Tibial artery (tissue), 4 donors: ENCODE data around the gene MARCOL.

Experiments used
- DNase-seq, 2 donors: peaks; one replicate each; pipeline ENCODE4 v3.0.0-alpha.2; 2019
- H3K27ac ChIP-seq, 2 donors: fragments of 200-600 bp; sonication (generic) in 1 of 2; 1 replicate in 1 of 2; 2 replicates in 1 of 2; pipeline ENCODE4 v1.5.1; 2018 to 2019; ENCODE audit warnings: mild to moderate bottlenecking in 1 of 2
- H3K27me3 ChIP-seq, 2 donors: fragments of 200-600 bp; sonication (generic) in 1 of 2; one replicate each; pipeline versions ENCODE4 v1.5.1 to v1.6.0; 2016 to 2019
- H3K36me3 ChIP-seq, 3 donors: fragments of 200-600 bp; sonication (generic) in 2 of 3; one replicate each; pipeline ENCODE4 v1.5.1; 2016 to 2019; ENCODE audit warnings: mild to moderate bottlenecking in 2 of 3
- H3K4me1 ChIP-seq, 4 donors: fragments of 200-600 bp; sonication (generic) in 2 of 4; 1 replicate in 3 of 4; 2 replicates in 1 of 4; pipeline ENCODE4 v1.5.1; 2016 to 2019
- H3K4me3 ChIP-seq, 2 donors: fragments of 200-600 bp; sonication (generic) in 1 of 2; 1 replicate in 1 of 2; 2 replicates in 1 of 2; pipeline ENCODE4 v1.5.1; 2018 to 2019; ENCODE audit warnings: mild to moderate bottlenecking in 2 of 2
- H3K9me3 ChIP-seq, 3 donors: fragments of 200-600 bp; sonication (generic) in 1 of 3; one replicate each; pipeline ENCODE4 v1.5.1; 2016 to 2019
- CTCF ChIP-seq, 2 experiments: fragments of 200-600 bp in 1 of 2; fragments of 450-650 bp in 1 of 2; IDR thresholded peaks; one replicate each; pipeline ENCODE4 v1.5.1; 2017 to 2019; ENCODE audit warnings: antibody characterized with exemption in 2 of 2, mild to moderate bottlenecking in 1 of 2, moderate library complexity in 1 of 2
- intact Hi-C: fragments of 100-400 bp; cut with DNase I; formaldehyde crosslinking; loops from one replicate; pipeline ENCODE4 v1.15.0; 2023; ENCODE audit warnings: low total_unique reads

MARCOL gene, protein sequence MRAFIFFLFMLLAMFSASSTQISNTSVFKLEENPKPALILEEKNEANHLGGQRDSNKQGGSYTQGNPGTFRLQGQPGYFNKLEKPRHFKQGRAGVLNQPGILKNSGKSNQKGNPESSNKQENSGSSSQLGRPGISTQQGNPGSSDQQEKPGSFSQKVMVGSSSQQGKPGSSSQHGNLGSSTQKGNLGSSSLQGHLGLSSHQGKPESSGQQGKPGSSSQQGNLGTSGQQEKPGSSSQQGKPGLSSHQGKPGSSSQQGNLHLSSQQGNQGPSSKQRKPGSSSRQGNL

GRCh38 chr5:148238418-148238794 lies at the start of gene MARCOL:
Gene MARCOL (plus strand): TSS chr5:148238525. CDS start chr5:148238598, 73 bp downstream.
- intact Hi-C loops, result no loop called here
- no peak for DNase-seq
- Histone ChIP-seq H3K36me3 (no peaks in the 10 kb centered on the region), H3K4me1 (no peaks in the 10 kb centered on the region), H3K9me3 (no peaks in the 10 kb centered on the region), H3K4me3 (no peak within 1 kb of the TSS), H3K27ac (no peak within 1 kb of the TSS), H3K27me3 (no peaks in the 10 kb centered on the region)
- TF ChIP-seq CTCF (IDR thresholded peaks at IDR 0.05), result no peak

GRCh38 chr5:148191010-148191409 lies 47.3 kb upstream of the MARCOL start:
- intact Hi-C loops, result no loop called here
- Histone ChIP-seq H3K27me3 (no peaks in the 10 kb centered on the region), H3K36me3 (no peaks in the 10 kb centered on the region), H3K4me3 (no peak overlapping the region), H3K4me1 (no peaks in the 10 kb centered on the region), H3K9me3 (no peaks in the 10 kb centered on the region), H3K27ac (no peak overlapping the region)
- TF ChIP-seq CTCF (IDR thresholded peaks at IDR 0.05), result no peak
- DNase-seq, result no peak

- intact Hi-C loops, result no loop called here
- H3K27me3 ChIP-seq, result no peaks in the 10 kb centered on the region
- no peak for DNase-seq
- no peaks in the 10 kb centered on the region for H3K4me1 ChIP-seq
- no peak overlapping the region for H3K27ac ChIP-seq
- no peaks in the 10 kb centered on the region for H3K36me3 ChIP-seq
- no peak for TF ChIP-seq CTCF (IDR thresholded peaks at IDR 0.05)
- H3K9me3 ChIP-seq, result no peaks in the 10 kb centered on the region
- H3K4me3 ChIP-seq, result no peak overlapping the region
Measured at GRCh38 chr5:148193202-148193601, 45.1 kb upstream of the MARCOL start.

GRCh38 chr5:148201151-148201550 lies 37.2 kb upstream of the MARCOL start:
- no peak for TF ChIP-seq CTCF (IDR thresholded peaks at IDR 0.05)
- H3K9me3 ChIP-seq, result no peaks in the 10 kb centered on the region
- H3K4me3 ChIP-seq, result no peak overlapping the region
- no peak overlapping the region for H3K27ac ChIP-seq
- DNase-seq, result no peak
- no peaks in the 10 kb centered on the region for H3K4me1 ChIP-seq
- H3K36me3 ChIP-seq, result no peaks in the 10 kb centered on the region
- no peaks in the 10 kb centered on the region for H3K27me3 ChIP-seq
- intact Hi-C loops, result no loop called here

DNA sequence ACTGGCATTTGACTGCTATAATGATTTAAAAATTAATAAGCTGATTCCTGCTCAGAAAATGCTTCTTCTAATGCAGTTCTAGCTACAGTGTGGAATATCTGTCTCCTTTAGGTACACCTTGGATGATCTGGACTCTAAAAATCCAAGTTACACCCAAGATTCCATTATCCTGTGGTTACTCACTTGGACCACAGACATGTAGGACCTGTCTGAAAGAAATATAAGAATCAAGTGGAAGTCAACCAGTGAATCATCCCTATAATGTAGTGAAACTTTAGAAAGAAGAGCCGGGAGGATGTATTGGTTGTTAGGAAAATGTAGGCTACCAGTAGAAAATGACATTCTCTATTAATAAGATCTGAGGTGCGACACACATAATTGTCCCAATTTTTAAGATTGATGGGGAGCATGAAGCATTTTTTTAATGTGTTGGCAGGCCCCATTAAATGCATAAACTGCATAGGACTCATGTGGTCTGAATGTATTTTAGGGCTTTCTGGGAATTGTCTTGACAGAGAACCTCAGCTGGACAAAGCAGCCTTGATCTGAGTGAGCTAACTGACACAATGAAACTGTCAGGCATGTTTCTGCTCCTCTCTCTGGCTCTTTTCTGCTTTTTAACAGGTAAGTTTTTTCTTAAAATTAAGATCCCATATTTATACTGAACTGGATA lies 35.7 kb upstream of the MARCOL start, which contains the start of gene SPINK6:
Gene SPINK6, plus strand, starts transcription at position 512 of the 673 bp plus-strand sequence. Its CDS starts 55 bp downstream, at position 567.
- no peak for TF ChIP-seq CTCF (IDR thresholded peaks at IDR 0.05)
- no peak within 1 kb of the TSS for H3K4me3 ChIP-seq
- no peaks in the 10 kb centered on the region for H3K36me3 ChIP-seq
- H3K9me3 ChIP-seq, result no peaks in the 10 kb centered on the region
- intact Hi-C loops, result no loop called here
- no peak for DNase-seq
- no peaks in the 10 kb centered on the region for H3K27me3 ChIP-seq
- no peaks in the 10 kb centered on the region for H3K4me1 ChIP-seq
- H3K27ac ChIP-seq, result no peak within 1 kb of the TSS
